Measurements from ENCODE around the gene ZFAND2B. TPM values are rescaled to one million over a fixed set of nuclear protein-coding genes. Genes with fewer than 3 reads are reported as not detected.

The ZFAND2B gene
- 16.7 and 22.5 TPM in 2 replicates for total RNA-seq

- DNase-seq, result peak; percentile 96
These were observed at the start of gene ZFAND2B for GRCh38 chr2:219206328-219207133. Gene ZFAND2B (plus strand): TSS chr2:219206782. CDS start chr2:219206988, 206 bp downstream.

GRCh38 chr2:219157396-219157795 is 49.2 kb upstream of the ZFAND2B start:
- DNase-seq, result no peak

- no peak for DNase-seq
These were observed 48.6 kb upstream of the ZFAND2B start for GRCh38 chr2:219158025-219158424.

- no peak for DNase-seq
These were observed 48.0 kb upstream of the ZFAND2B start for GRCh38 chr2:219158586-219158985.

- no peak for DNase-seq
These were observed 46.8 kb upstream of the ZFAND2B start for GRCh38 chr2:219159771-219160185.

GRCh38 chr2:219160186-219161017 is 46.2 kb upstream of the ZFAND2B start, which contains the start of gene NHEJ1:
Gene NHEJ1 (minus strand): TSS chr2:219160815. CDS start chr2:219158362, 2,453 bp downstream.
- peak; percentile 96 for DNase-seq

- DNase-seq, result no peak
These were observed 45.5 kb upstream of the ZFAND2B start for GRCh38 chr2:219161097-219161496.

GRCh38 chr2:219163156-219163555 is 43.4 kb upstream of the ZFAND2B start:
- DNase-seq, result no peak

- no peak for DNase-seq
These were observed 41.3 kb upstream of the ZFAND2B start for GRCh38 chr2:219165058-219165911.

GRCh38 chr2:219167997-219168396 is 38.6 kb upstream of the ZFAND2B start:
- no peak for DNase-seq

GRCh38 chr2:219168526-219168925 is 38.1 kb upstream of the ZFAND2B start:
- DNase-seq, result no peak

- DNase-seq, result no peak
These were observed 37.6 kb upstream of the ZFAND2B start for GRCh38 chr2:219168932-219169331.

GRCh38 chr2:219169930-219170654 is 36.5 kb upstream of the ZFAND2B start, which contains the start of gene SLC23A3:
Gene SLC23A3 (minus strand): TSS chr2:219170029. CDS start chr2:219169984, 45 bp downstream.
- no peak for DNase-seq

- DNase-seq, result peak; percentile 86
These were observed 35.3 kb upstream of the ZFAND2B start for GRCh38 chr2:219171231-219171651.

GRCh38 chr2:219172231-219173154 is 34.1 kb upstream of the ZFAND2B start:
- DNase-seq, result no peak

GRCh38 chr2:219173176-219173575 is 33.4 kb upstream of the ZFAND2B start:
- DNase-seq, result no peak

GRCh38 chr2:219174146-219174545 is 32.4 kb upstream of the ZFAND2B start:
- DNase-seq, result no peak

GRCh38 chr2:219174801-219175200 is 31.8 kb upstream of the ZFAND2B start:
- DNase-seq, result no peak

GRCh38 chr2:219175486-219175885 is 31.1 kb upstream of the ZFAND2B start:
- DNase-seq, result no peak
